ENCODE data around the gene PUS1. TPM values are rescaled to one million over a fixed set of nuclear protein-coding genes. Genes with fewer than 3 reads are reported as not detected.
A peak's percentile ranks its signal among the peaks of the same experiment; 100 is the strongest.
"Not testable (repeated sequence)": the region's sequence is repeated elsewhere in the genome, so short reads cannot be mapped to it uniquely, and the experiment has no call there.

The PUS1 gene
- total RNA-seq (2014; rRNA removed; shearing (Covaris generic); ENCODE audit: low replicate concordance) = 32.3 and 36.4 TPM in 2 replicates

GRCh38 chr12:131928711-131929580 lies at the start of gene PUS1:
Gene PUS1, plus strand, starts transcription at chr12:131929276. Its CDS starts 447 bp downstream, at chr12:131929723.
- DNase-seq (ENCODE audit: low read depth) = peak; percentile 86
- in situ Hi-C loops (cut with HindIII; ENCODE audit: low pct_unique_long_range_greater_than_20kb, low sequenced_read_pairs) = no loop called here

- in situ Hi-C loops (cut with HindIII; ENCODE audit: low pct_unique_long_range_greater_than_20kb, low sequenced_read_pairs) = no loop called here
- no peak for DNase-seq (ENCODE audit: low read depth)
These were observed 46.1 kb upstream of the PUS1 start for GRCh38 chr12:131882804-131883520.

- DNase-seq (ENCODE audit: low read depth) = no peak
- in situ Hi-C loops (cut with HindIII; ENCODE audit: low pct_unique_long_range_greater_than_20kb, low sequenced_read_pairs) = no loop called here
These were observed 45.6 kb upstream of the PUS1 start for GRCh38 chr12:131883521-131883900.

- in situ Hi-C loops (cut with HindIII; ENCODE audit: low pct_unique_long_range_greater_than_20kb, low sequenced_read_pairs); DNase-seq (ENCODE audit: low read depth): not testable (repeated sequence)
These were observed 44.0 kb upstream of the PUS1 start for GRCh38 chr12:131885076-131885475.

GRCh38 chr12:131885543-131886057 lies 43.5 kb upstream of the PUS1 start:
- DNase-seq (ENCODE audit: low read depth) = no peak
- in situ Hi-C loops (cut with HindIII; ENCODE audit: low pct_unique_long_range_greater_than_20kb, low sequenced_read_pairs) = no loop called here

- DNase-seq (ENCODE audit: low read depth); in situ Hi-C loops (cut with HindIII; ENCODE audit: low pct_unique_long_range_greater_than_20kb, low sequenced_read_pairs): not testable (repeated sequence)
These were observed 37.4 kb upstream of the PUS1 start for GRCh38 chr12:131891722-131892121.

- no peak for DNase-seq (ENCODE audit: low read depth)
- in situ Hi-C loops (cut with HindIII; ENCODE audit: low pct_unique_long_range_greater_than_20kb, low sequenced_read_pairs) = no loop called here
These were observed 36.1 kb upstream of the PUS1 start for GRCh38 chr12:131892711-131893604.

- no peak for DNase-seq (ENCODE audit: low read depth)
- in situ Hi-C loops (cut with HindIII; ENCODE audit: low pct_unique_long_range_greater_than_20kb, low sequenced_read_pairs) = no loop called here
These were observed 35.3 kb upstream of the PUS1 start for GRCh38 chr12:131893605-131894312.

- in situ Hi-C loops (cut with HindIII; ENCODE audit: low pct_unique_long_range_greater_than_20kb, low sequenced_read_pairs) = no loop called here
These were observed 34.7 kb upstream of the PUS1 start, which contains the start of gene ULK1 for GRCh38 chr12:131894313-131894860. Gene ULK1, plus strand, starts transcription at chr12:131894622. Its CDS starts 380 bp downstream, at chr12:131895002.

GRCh38 chr12:131894981-131895639 lies 34.0 kb upstream of the PUS1 start:
- no peak for DNase-seq (ENCODE audit: low read depth)
- in situ Hi-C loops (cut with HindIII; ENCODE audit: low pct_unique_long_range_greater_than_20kb, low sequenced_read_pairs) = no loop called here

More at GRCh38 chr12:131894313-131894860, 34.7 kb upstream of the PUS1 start, which contains the start of gene ULK1:
- DNase-seq (ENCODE audit: low read depth) = peak; percentile 69

GRCh38 chr12:131895640-131896079 lies 33.4 kb upstream of the PUS1 start:
- DNase-seq (ENCODE audit: low read depth) = no peak
- in situ Hi-C loops (cut with HindIII; ENCODE audit: low pct_unique_long_range_greater_than_20kb, low sequenced_read_pairs) = no loop called here

GRCh38 chr12:131896080-131896810 lies 32.8 kb upstream of the PUS1 start:
- peak; percentile 94 for DNase-seq (ENCODE audit: low read depth)

GRCh38 chr12:131896811-131897270 lies 32.2 kb upstream of the PUS1 start:
- DNase-seq (ENCODE audit: low read depth) = no peak
- in situ Hi-C loops (cut with HindIII; ENCODE audit: low pct_unique_long_range_greater_than_20kb, low sequenced_read_pairs) = no loop called here

More at GRCh38 chr12:131896080-131896810, 32.8 kb upstream of the PUS1 start:
- in situ Hi-C loops (cut with HindIII; ENCODE audit: low pct_unique_long_range_greater_than_20kb, low sequenced_read_pairs) = no loop called here

- no peak for DNase-seq (ENCODE audit: low read depth)
- in situ Hi-C loops (cut with HindIII; ENCODE audit: low pct_unique_long_range_greater_than_20kb, low sequenced_read_pairs) = no loop called here
These were observed 31.8 kb upstream of the PUS1 start for GRCh38 chr12:131897276-131897675.

GRCh38 chr12:131897875-131898274 lies 31.2 kb upstream of the PUS1 start:
- in situ Hi-C loops (cut with HindIII; ENCODE audit: low pct_unique_long_range_greater_than_20kb, low sequenced_read_pairs) = no loop called here
- DNase-seq (ENCODE audit: low read depth) = no peak

GRCh38 chr12:131900397-131900796 lies 28.7 kb upstream of the PUS1 start:
- in situ Hi-C loops (cut with HindIII; ENCODE audit: low pct_unique_long_range_greater_than_20kb, low sequenced_read_pairs) = no loop called here
- DNase-seq (ENCODE audit: low read depth) = no peak

All from Caki2 (cell line).